Astrocyte (in vitro differentiated cells and primary cell): ENCODE measurements around the gene SHC4.

ENCODE experiments used
- CTCF ChIP-seq: IDR thresholded peaks from 2 replicates; pipeline ENCODE4 v1.5.1; 2011; ENCODE audit warnings: low read depth, mild to moderate bottlenecking, inconsistent platforms, low read length, moderate library complexity; ENCODE audit not compliant: insufficient read depth
- EZH2 ChIP-seq: IDR thresholded peaks from 2 replicates; pipeline ENCODE4 v1.6.1; 2012; ENCODE audit warnings: mild to moderate bottlenecking, low read length, inconsistent platforms; ENCODE audit not compliant: insufficient read depth

DNA sequence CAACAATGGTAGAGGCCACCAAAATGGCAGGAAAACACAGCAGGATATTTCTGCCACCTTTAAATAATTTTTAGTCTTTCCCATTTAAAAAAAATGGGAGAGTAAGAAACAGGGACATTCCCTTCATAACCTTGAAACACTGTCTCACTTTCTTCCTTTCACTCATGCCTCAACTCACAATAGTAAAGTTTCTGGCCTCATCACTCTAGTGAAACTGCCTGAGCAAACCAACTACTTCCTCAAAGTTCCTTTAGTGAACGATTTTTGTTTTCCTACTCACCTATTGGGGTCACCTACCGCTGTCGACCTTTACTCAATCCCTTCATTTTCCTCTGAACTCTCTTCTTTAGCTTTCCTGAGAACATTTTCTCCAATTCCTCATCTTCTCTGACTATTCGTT lies 33.0 kb downstream of the SHC4 start:
- TF ChIP-seq CTCF, result no peak
- TF ChIP-seq EZH2, result no peak
